HEK293 (cell line): Measurements from ENCODE around the gene GNAT1.

Source experiments
- FEZF1 ChIP-seq: fragments of 450-650 bp; formaldehyde crosslinking; IDR thresholded peaks from 2 replicates; pipeline ENCODE4 v1.5.1; 2016; ENCODE audit warnings: missing biosample characterization, missing genetic modification characterization
- GLIS1 ChIP-seq: fragments of 450-650 bp; formaldehyde crosslinking; IDR thresholded peaks from 2 replicates; pipeline ENCODE4 v1.5.1; 2016; ENCODE audit warnings: missing biosample characterization, missing genetic modification characterization
- GLIS2 ChIP-seq: fragments of 450-650 bp; formaldehyde crosslinking; IDR thresholded peaks from 2 replicates; pipeline ENCODE4 v1.5.1; 2016; ENCODE audit warnings: missing biosample characterization, missing genetic modification characterization
- HOXC10 ChIP-seq: sonication (generic); formaldehyde crosslinking; IDR thresholded peaks from 2 replicates; pipeline ENCODE4 v1.8.1; 2023; ENCODE audit warnings: mild to moderate bottlenecking, missing genetic modification reagents
- HOXD13 ChIP-seq: sonication (generic); formaldehyde crosslinking; IDR thresholded peaks from 2 replicates; pipeline ENCODE4 v1.8.0; 2022; ENCODE audit warnings: missing genetic modification reagents, borderline replicate concordance
- KLF10 ChIP-seq: fragments of 450-650 bp; IDR thresholded peaks from 2 replicates; pipeline ENCODE4 v1.5.1; 2018; ENCODE audit warnings: missing biosample characterization, mild to moderate bottlenecking, missing genetic modification characterization
- KLF8 ChIP-seq: fragments of 450-650 bp; formaldehyde crosslinking; IDR thresholded peaks from 2 replicates; pipeline ENCODE4 v1.5.1; 2016; ENCODE audit warnings: missing biosample characterization, missing genetic modification characterization
- KLF9 ChIP-seq: fragments of 450-650 bp; formaldehyde crosslinking; IDR thresholded peaks from 2 replicates; pipeline ENCODE4 v1.5.1; 2016; ENCODE audit warnings: missing biosample characterization, missing genetic modification characterization, low read depth
- RBAK ChIP-seq: fragments of 450-650 bp; formaldehyde crosslinking; IDR thresholded peaks from 2 replicates; pipeline ENCODE4 v1.5.1; 2016; ENCODE audit warnings: missing biosample characterization, missing genetic modification characterization
- SCRT2 ChIP-seq: fragments of 450-650 bp; formaldehyde crosslinking; IDR thresholded peaks from 2 replicates; pipeline ENCODE4 v1.5.1; 2016; ENCODE audit warnings: missing biosample characterization, missing genetic modification characterization
- SETDB1 ChIP-seq: IDR thresholded peaks from one replicate; pipeline ENCODE4 v1.6.1; 2017; ENCODE audit warnings: mild to moderate bottlenecking, low read length, moderate library complexity, mixed read lengths; ENCODE audit not compliant: insufficient read length
- YY2 ChIP-seq: fragments of 450-650 bp; formaldehyde crosslinking; IDR thresholded peaks from 2 replicates; pipeline ENCODE4 v1.5.1; 2016; ENCODE audit warnings: missing biosample characterization, missing genetic modification characterization
- ZBTB20 ChIP-seq: fragments of 450-650 bp; formaldehyde crosslinking; IDR thresholded peaks from 2 replicates; pipeline ENCODE4 v1.5.1; 2016; ENCODE audit warnings: missing biosample characterization, missing genetic modification characterization
- ZBTB48 ChIP-seq: fragments of 450-650 bp; formaldehyde crosslinking; IDR thresholded peaks from 2 replicates; pipeline ENCODE4 v1.5.1; 2016; ENCODE audit warnings: missing biosample characterization, missing genetic modification characterization
- ZBTB8A ChIP-seq: fragments of 450-650 bp; formaldehyde crosslinking; IDR thresholded peaks from 2 replicates; pipeline ENCODE4 v1.5.1; 2016; ENCODE audit warnings: missing biosample characterization, missing genetic modification characterization
- ZFHX2 ChIP-seq: fragments of 450-650 bp; formaldehyde crosslinking; conservative IDR thresholded peaks from 2 replicates; pipeline ENCODE4 v1.5.1; 2016; ENCODE audit warnings: missing biosample characterization, missing genetic modification characterization
- ZIC2 ChIP-seq: fragments of 450-650 bp; formaldehyde crosslinking; IDR thresholded peaks from 2 replicates; pipeline ENCODE4 v1.5.1; 2016; ENCODE audit warnings: missing biosample characterization, missing genetic modification characterization
- ZNF10 ChIP-seq: fragments of 450-650 bp; formaldehyde crosslinking; IDR thresholded peaks from 2 replicates; pipeline ENCODE4 v1.5.1; 2017; ENCODE audit warnings: missing biosample characterization, missing genetic modification characterization
- ZNF211 ChIP-seq: fragments of 450-650 bp; formaldehyde crosslinking; IDR thresholded peaks from 2 replicates; pipeline ENCODE4 v1.5.1; 2016; ENCODE audit warnings: low read depth, missing biosample characterization, missing genetic modification characterization
- ZNF221 ChIP-seq: fragments of 450-650 bp; formaldehyde crosslinking; IDR thresholded peaks from 2 replicates; pipeline ENCODE4 v1.5.1; 2017; ENCODE audit warnings: missing biosample characterization, missing genetic modification characterization, borderline replicate concordance
- ZNF248 ChIP-seq: fragments of 450-650 bp; formaldehyde crosslinking; IDR thresholded peaks from 2 replicates; pipeline ENCODE4 v1.5.1; 2017; ENCODE audit warnings: missing biosample characterization, missing genetic modification characterization
- ZNF292 ChIP-seq: fragments of 450-650 bp; formaldehyde crosslinking; IDR thresholded peaks from 2 replicates; pipeline ENCODE4 v1.5.1; 2016; ENCODE audit warnings: low read depth, missing biosample characterization, missing genetic modification characterization, borderline replicate concordance
- ZNF341 ChIP-seq: fragments of 450-650 bp; formaldehyde crosslinking; IDR thresholded peaks from 2 replicates; pipeline ENCODE4; 2016; ENCODE audit warnings: low read depth, missing biosample characterization, missing genetic modification characterization
- ZNF416 ChIP-seq: fragments of 450-650 bp; formaldehyde crosslinking; IDR thresholded peaks from 2 replicates; pipeline ENCODE4 v1.5.1; 2016; ENCODE audit warnings: missing biosample characterization, missing genetic modification characterization
- ZNF501 ChIP-seq: fragments of 450-650 bp; formaldehyde crosslinking; IDR thresholded peaks from 2 replicates; pipeline ENCODE4 v1.5.1; 2016; ENCODE audit warnings: missing biosample characterization, missing genetic modification characterization
- ZNF544 ChIP-seq: fragments of 450-650 bp; formaldehyde crosslinking; IDR thresholded peaks from 2 replicates; pipeline ENCODE4 v1.5.0; 2017; ENCODE audit warnings: missing biosample characterization, missing genetic modification characterization
- ZNF549 ChIP-seq: fragments of 450-650 bp; IDR thresholded peaks from 2 replicates; pipeline ENCODE4 v1.5.1; 2018; ENCODE audit warnings: missing biosample characterization, missing genetic modification characterization, mild to moderate bottlenecking, inconsistent platforms, moderate library complexity
- ZNF555 ChIP-seq: fragments of 450-650 bp; formaldehyde crosslinking; conservative IDR thresholded peaks from 2 replicates; pipeline ENCODE4 v1.5.1; 2017; ENCODE audit warnings: missing biosample characterization, mild to moderate bottlenecking, missing genetic modification characterization, inconsistent platforms
- ZNF621 ChIP-seq: fragments of 450-650 bp; formaldehyde crosslinking; IDR thresholded peaks from 2 replicates; pipeline ENCODE4 v1.5.1; 2017; ENCODE audit warnings: missing biosample characterization, missing genetic modification characterization
- ZNF747 ChIP-seq: fragments of 450-650 bp; formaldehyde crosslinking; IDR thresholded peaks from 2 replicates; pipeline ENCODE4 v1.5.1; 2016; ENCODE audit warnings: missing biosample characterization, missing genetic modification characterization
- ZNF768 ChIP-seq: fragments of 450-650 bp; formaldehyde crosslinking; IDR thresholded peaks from 2 replicates; pipeline ENCODE4 v1.5.1; 2018; ENCODE audit warnings: missing biosample characterization, mild to moderate bottlenecking, missing genetic modification characterization
- ZNF785 ChIP-seq: fragments of 450-650 bp; formaldehyde crosslinking; IDR thresholded peaks from 2 replicates; pipeline ENCODE4 v1.5.1; 2016; ENCODE audit warnings: missing biosample characterization, missing genetic modification characterization
- TF ChIP-seq, protein P1 (sequence below): fragments of 450-650 bp; IDR thresholded peaks from 2 replicates; pipeline ENCODE4 v1.5.1; 2018; ENCODE audit warnings: missing biosample characterization, missing genetic modification characterization
- TF ChIP-seq, protein P2 (sequence below): fragments of 450-650 bp; formaldehyde crosslinking; IDR thresholded peaks from 2 replicates; pipeline ENCODE4 v1.5.1; 2016; ENCODE audit warnings: missing biosample characterization, missing genetic modification characterization
- TF ChIP-seq, protein P3 (sequence below): fragments of 450-650 bp; formaldehyde crosslinking; IDR thresholded peaks from 2 replicates; pipeline ENCODE4 v1.5.1; 2017; ENCODE audit warnings: missing biosample characterization, mild to moderate bottlenecking, missing genetic modification characterization, moderate library complexity

Gene GNAT1

DNA sequence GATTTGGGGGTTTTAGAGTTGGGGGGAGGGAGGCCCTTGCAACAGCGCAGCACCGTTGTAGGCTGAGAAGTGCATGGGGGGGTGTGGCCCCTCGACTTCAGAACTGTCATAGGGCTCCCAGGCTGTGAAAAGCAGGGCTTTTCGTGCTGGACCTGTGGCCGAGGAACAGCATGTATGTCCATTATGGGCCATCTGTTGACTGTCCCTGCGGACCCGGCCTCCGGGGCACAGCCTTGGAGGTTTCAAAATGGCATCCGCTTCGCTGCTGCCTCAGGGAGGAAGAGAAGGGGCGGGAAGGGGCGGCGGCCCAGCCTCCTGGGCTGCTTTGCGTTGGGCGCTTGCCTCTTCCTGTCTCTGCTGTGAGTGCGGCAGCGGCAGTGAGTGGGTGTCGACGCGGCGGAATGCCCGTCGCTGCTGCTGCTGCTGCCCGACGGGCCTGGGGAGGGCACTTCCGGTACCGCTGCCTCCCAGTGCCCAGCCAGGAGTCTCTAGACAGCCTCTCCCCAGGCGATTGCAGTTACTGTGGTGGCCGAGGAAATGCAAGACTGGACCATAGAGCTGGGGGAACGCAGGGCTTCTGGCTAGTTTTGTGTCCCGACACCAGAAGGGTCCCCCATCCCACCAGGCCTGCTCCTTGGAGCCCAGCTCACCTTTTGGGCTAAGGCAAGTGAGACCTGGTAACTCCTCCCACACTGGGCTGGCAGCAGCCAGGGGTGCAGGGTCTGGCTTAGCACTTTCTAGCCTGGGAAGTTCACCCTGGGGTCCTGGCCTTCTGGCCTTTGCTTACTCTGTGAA lies 46.5 kb downstream of the GNAT1 start (continued):
- TF ChIP-seq RBAK (tag by site-specific recombination) (no peak), FEZF1 (tag by site-specific recombination) (peak; percentile 24; the same call in 1 of the 2 replicates), HOXD13 (no peak), ZFHX2 (peak; percentile 45; the same call in 1 of the 2 replicates), ZNF292 (no peak), GLIS1 (tag by site-specific recombination) (peak; percentile 72), ZNF501 (tag by site-specific recombination) (no peak), KLF10 (tag by site-specific recombination) (no peak; the same call in 1 of the 2 replicates), SCRT2 (peak; percentile 89), ZNF10 (tag by site-specific recombination) (no peak), ZNF549 (tag by site-specific recombination) (no peak), ZNF768 (tag by site-specific recombination) (no peak), ZNF555 (tag by site-specific recombination) (no peak), ZNF785 (tag by site-specific recombination) (no peak), ZBTB8A (peak; percentile 81), KLF9 (tag by site-specific recombination) (peak; percentile 65), ZNF248 (tag by site-specific recombination) (no peak), YY2 (tag by site-specific recombination) (0 out of 2 replicates have a peak, but pooled peaks have one; percentile 36), KLF8 (no peak), ZIC2 (tag by site-specific recombination) (peak; percentile 9; the same call in 1 of the 2 replicates), ZBTB48 (tag by site-specific recombination) (no peak), ZBTB20 (peak; percentile 73; the same call in 1 of the 2 replicates), ZNF416 (tag by site-specific recombination) (no peak), HOXC10 (CRISPR knock-in tag) (no peak), ZNF747 (tag by site-specific recombination) (no peak), ZNF341 (tag by site-specific recombination) (peak; percentile 86), ZNF544 (no peak), ZNF621 (tag by site-specific recombination) (no peak), ZNF221 (no peak), ZNF211 (no peak), SETDB1 (no peak), GLIS2 (tag by site-specific recombination) (peak; percentile 52)
- TF ChIP-seq, protein P1, sequence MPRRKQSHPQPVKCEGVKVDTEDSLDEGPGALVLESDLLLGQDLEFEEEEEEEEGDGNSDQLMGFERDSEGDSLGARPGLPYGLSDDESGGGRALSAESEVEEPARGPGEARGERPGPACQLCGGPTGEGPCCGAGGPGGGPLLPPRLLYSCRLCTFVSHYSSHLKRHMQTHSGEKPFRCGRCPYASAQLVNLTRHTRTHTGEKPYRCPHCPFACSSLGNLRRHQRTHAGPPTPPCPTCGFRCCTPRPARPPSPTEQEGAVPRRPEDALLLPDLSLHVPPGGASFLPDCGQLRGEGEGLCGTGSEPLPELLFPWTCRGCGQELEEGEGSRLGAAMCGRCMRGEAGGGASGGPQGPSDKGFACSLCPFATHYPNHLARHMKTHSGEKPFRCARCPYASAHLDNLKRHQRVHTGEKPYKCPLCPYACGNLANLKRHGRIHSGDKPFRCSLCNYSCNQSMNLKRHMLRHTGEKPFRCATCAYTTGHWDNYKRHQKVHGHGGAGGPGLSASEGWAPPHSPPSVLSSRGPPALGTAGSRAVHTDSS = no peak
- TF ChIP-seq, protein P2, sequence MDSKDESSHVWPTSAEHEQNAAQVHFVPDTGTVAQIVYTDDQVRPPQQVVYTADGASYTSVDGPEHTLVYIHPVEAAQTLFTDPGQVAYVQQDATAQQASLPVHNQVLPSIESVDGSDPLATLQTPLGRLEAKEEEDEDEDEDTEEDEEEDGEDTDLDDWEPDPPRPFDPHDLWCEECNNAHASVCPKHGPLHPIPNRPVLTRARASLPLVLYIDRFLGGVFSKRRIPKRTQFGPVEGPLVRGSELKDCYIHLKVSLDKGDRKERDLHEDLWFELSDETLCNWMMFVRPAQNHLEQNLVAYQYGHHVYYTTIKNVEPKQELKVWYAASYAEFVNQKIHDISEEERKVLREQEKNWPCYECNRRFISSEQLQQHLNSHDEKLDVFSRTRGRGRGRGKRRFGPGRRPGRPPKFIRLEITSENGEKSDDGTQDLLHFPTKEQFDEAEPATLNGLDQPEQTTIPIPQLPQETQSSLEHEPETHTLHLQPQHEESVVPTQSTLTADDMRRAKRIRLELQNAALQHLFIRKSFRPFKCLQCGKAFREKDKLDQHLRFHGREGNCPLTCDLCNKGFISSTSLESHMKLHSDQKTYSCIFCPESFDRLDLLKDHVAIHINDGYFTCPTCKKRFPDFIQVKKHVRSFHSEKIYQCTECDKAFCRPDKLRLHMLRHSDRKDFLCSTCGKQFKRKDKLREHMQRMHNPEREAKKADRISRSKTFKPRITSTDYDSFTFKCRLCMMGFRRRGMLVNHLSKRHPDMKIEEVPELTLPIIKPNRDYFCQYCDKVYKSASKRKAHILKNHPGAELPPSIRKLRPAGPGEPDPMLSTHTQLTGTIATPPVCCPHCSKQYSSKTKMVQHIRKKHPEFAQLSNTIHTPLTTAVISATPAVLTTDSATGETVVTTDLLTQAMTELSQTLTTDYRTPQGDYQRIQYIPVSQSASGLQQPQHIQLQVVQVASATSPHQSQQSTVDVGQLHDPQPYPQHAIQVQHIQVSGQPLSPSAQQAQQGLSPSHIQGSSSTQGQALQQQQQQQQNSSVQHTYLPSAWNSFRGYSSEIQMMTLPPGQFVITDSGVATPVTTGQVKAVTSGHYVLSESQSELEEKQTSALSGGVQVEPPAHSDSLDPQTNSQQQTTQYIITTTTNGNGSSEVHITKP (tag by site-specific recombination) = no peak; the same call in 1 of the 2 replicates
- TF ChIP-seq, protein P3, sequence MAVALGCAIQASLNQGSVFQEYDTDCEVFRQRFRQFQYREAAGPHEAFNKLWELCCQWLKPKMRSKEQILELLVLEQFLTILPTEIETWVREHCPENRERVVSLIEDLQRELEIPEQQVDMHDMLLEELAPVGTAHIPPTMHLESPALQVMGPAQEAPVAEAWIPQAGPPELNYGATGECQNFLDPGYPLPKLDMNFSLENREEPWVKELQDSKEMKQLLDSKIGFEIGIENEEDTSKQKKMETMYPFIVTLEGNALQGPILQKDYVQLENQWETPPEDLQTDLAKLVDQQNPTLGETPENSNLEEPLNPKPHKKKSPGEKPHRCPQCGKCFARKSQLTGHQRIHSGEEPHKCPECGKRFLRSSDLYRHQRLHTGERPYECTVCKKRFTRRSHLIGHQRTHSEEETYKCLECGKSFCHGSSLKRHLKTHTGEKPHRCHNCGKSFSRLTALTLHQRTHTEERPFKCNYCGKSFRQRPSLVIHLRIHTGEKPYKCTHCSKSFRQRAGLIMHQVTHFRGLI (tag by site-specific recombination) = peak; percentile 87
